BLaER1 (cell line): Measurements from ENCODE around the gene PHACTR3.
A peak's percentile ranks its signal among the peaks of the same experiment; 100 is the strongest.

Experiments
- H3K27ac ChIP-seq: shearing (Covaris generic); formaldehyde crosslinking; 2 replicates; pipeline ENCODE4 v1.8.1; 2022
- H3K27me3 ChIP-seq: shearing (Covaris generic); formaldehyde crosslinking; 2 replicates; pipeline ENCODE4 v1.8.1; 2022
- H3K36me3 ChIP-seq: shearing (Covaris generic); formaldehyde crosslinking; 2 replicates; pipeline ENCODE4 v1.8.1; 2022
- H3K4me1 ChIP-seq: shearing (Covaris generic); formaldehyde crosslinking; 2 replicates; pipeline ENCODE4 v1.8.1; 2022
- H3K4me2 ChIP-seq: shearing (Covaris generic); formaldehyde crosslinking; 2 replicates; pipeline ENCODE4 v1.8.1; 2022
- H3K4me3 ChIP-seq: shearing (Covaris generic); formaldehyde crosslinking; 2 replicates; pipeline ENCODE4 v1.8.1; 2022
- H3K9ac ChIP-seq: shearing (Covaris generic); formaldehyde crosslinking; 2 replicates; pipeline ENCODE4 v1.8.1; 2022
- H3K9me3 ChIP-seq: shearing (Covaris generic); formaldehyde crosslinking; 2 replicates; pipeline ENCODE4 v1.8.1; 2022
- H4K20me1 ChIP-seq: shearing (Covaris generic); formaldehyde crosslinking; 2 replicates; pipeline ENCODE4 v1.8.1; 2022
- Cebpa-rat ChIP-seq: shearing (Covaris generic); IDR thresholded peaks from 2 replicates; pipeline ENCODE4 v1.8.1; 2022

The PHACTR3 gene

DNA sequence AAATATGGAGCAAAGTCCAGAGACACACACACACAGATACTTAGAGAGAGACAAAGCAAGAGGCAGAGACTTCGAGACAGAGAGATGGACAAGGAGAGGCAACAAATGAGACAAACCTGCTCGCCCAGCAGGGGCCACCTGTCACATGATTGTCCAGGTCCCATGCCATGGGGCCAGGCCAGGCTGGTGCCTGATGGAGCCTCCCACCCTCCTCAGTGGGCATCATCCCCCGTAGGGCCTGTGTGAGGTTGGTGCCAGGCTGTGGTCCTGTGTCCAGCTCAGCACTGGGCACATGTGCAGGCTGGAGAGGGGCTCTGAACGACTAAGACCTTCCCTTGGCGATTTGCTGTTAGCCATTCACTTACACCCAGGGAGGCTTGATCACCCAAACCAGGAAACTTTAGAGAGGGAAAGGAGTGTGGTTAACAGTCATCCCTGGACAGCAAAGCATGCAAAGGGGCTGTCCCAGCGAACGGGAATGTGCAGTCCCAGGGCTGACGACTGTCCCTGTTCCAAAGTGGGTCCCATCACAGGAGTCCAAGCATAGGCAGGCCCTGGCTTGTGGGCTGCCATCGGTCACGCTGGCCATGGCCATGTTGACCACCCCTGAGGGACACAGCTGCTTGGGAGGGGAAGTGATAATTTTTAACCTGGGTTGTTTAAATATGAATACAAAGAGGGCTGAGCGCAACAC lies 38.4 kb upstream of the PHACTR3 start:
- no peak for TF ChIP-seq Cebpa-rat
- no peaks in the 10 kb centered on the region for H3K4me1 ChIP-seq
- no peaks in the 10 kb centered on the region for H4K20me1 ChIP-seq
- no peaks in the 10 kb centered on the region for H3K9me3 ChIP-seq
- no peak overlapping the region for H3K27ac ChIP-seq
- no peaks in the 10 kb centered on the region for H3K27me3 ChIP-seq
- no peak overlapping the region for H3K4me2 ChIP-seq
- no peak overlapping the region for H3K9ac ChIP-seq
- H3K36me3 ChIP-seq: no peaks in the 10 kb centered on the region
- no peak overlapping the region for H3K4me3 ChIP-seq

DNA sequence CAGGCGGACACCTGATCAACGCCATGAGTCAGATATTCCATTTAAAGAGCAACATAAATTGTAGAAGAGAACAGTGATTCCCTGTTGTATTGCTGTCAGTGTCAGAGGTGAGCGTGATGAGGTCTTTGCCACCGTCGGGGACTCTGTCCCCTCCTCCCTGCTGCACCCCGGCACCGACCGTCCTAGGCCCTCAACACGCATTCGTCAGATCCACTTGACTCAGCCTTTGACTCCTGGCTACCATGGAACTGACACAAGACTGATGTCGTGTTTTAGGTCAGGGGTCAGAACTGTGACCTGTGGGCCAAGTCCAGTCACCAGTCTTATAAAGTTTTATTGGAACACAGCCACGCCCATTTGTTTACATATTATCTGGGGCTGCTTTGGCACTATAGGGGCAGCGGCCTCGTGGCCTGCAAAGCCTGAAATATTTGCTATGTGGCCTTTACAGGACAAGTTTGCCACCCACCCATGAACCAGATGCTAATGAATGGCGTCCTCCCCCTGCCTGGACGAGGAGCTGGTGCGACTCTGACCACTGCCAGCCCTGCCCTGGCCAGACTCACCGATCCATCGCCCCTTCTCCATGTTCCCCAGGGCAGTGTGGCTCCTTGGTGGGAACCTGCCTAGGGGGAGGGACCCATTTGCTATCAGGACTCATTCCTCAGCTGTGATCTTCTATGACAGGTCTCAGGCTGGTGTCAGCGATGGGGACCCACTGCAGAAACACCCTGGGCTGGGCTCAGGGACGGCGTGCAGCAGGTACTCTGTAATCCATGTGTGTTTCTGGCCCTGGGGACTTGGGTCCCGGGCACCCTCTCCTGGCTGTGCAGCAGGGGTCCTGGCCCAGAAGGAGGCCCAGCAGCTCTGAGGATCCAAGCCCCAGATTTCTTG lies 37.5 kb upstream of the PHACTR3 start:
- Histone ChIP-seq H3K27me3 (no peaks in the 10 kb centered on the region), H3K9ac (no peak overlapping the region), H3K4me1 (peaks cover 8% of the 10 kb centered on the region), H3K9me3 (no peaks in the 10 kb centered on the region), H3K36me3 (no peaks in the 10 kb centered on the region), H3K27ac (no peak overlapping the region), H4K20me1 (no peaks in the 10 kb centered on the region), H3K4me3 (no peak overlapping the region), H3K4me2 (no peak overlapping the region)
- no peak for TF ChIP-seq Cebpa-rat

DNA sequence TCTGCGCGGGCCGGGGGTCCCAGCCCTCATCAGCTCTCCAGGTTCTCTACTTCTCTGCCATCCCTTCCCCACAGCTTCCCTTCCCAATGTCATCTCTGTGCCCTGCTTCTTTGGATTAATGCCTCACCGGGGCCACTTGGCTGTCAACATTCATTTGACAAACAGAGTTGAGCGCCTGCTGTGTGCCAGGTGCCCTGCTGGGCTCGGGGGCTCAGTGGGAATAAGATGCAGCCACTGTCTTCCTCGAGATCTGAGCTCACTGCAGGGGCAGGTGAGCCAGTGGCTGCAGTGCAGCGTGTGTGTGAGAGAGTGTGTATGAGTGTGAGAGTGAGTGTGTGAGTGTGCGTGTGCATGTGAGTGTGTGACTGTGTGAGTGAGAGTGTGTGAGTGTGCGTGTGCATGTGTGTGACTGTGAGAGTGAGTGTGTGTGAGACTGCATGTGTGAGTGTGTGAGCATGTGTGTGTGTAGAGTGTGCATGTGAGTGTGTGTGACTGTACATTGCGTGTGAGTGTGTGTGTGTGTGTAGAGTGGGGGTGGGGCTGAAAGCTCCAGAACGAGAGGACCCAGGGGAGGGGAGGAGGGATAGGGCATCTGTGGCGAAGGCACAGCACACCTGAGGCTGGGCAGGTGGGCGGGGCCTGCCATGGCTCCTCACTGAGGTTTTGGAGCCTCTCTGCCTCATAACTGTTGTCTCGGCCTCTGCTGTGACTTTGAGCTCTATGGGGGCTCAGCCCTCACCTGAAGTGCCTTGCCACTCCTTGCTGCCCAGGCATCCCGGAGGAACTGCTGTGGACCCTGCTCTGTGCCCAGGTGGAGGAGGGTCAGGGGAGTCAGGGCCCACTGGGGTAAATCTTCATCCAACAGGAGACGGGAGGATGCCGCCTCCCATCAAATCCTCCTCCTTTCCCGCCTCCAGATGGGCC lies 36.5 kb upstream of the PHACTR3 start:
- H4K20me1 ChIP-seq: no peaks in the 10 kb centered on the region
- no peaks in the 10 kb centered on the region for H3K27me3 ChIP-seq
- TF ChIP-seq Cebpa-rat: no peak
- H3K36me3 ChIP-seq: no peaks in the 10 kb centered on the region
- H3K9ac ChIP-seq: no peak overlapping the region
- H3K9me3 ChIP-seq: no peaks in the 10 kb centered on the region
- no peak overlapping the region for H3K4me2 ChIP-seq
- H3K4me1 ChIP-seq: peaks cover 18% of the 10 kb centered on the region
- no peak overlapping the region for H3K4me3 ChIP-seq
- no peak overlapping the region for H3K27ac ChIP-seq

DNA sequence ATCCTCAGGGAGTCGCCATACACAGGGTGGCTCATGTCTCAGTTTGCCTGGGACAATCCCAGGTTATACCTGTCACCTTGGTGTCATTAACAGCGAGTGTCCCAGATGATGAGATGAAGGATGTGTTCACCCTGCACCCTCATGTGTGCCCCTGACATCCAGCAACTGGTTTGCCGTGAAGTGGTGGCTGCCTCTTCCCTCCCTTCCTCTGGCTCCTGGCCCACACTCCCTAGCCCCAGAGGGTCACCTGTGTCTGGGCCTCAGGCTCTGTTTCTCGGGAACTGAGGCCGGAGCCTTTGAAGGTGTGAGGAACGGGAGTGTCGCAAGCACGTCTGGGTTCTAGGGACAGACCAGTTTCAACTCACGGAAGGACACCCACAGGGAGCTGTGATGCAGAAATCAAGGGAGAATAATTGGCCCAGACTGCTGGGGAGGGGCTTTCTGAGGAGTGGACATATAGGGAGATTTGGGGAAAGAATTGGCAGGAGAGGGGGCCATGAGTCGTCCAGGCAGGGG lies 35.8 kb upstream of the PHACTR3 start:
- H4K20me1 ChIP-seq: no peaks in the 10 kb centered on the region
- H3K27me3 ChIP-seq: no peaks in the 10 kb centered on the region
- H3K4me2 ChIP-seq: no peak overlapping the region
- no peak overlapping the region for H3K27ac ChIP-seq
- no peaks in the 10 kb centered on the region for H3K36me3 ChIP-seq
- no peak overlapping the region for H3K9ac ChIP-seq
- no peak for TF ChIP-seq Cebpa-rat
- H3K4me1 ChIP-seq: peaks cover 25% of the 10 kb centered on the region
- no peaks in the 10 kb centered on the region for H3K9me3 ChIP-seq
- no peak overlapping the region for H3K4me3 ChIP-seq

GRCh38 chr20:59569305-59569704 lies 35.0 kb upstream of the PHACTR3 start:
- no peak overlapping the region for H3K27ac ChIP-seq

GRCh38 chr20:59571151-59571550 lies 33.2 kb upstream of the PHACTR3 start:
- no peak overlapping the region for H3K9ac ChIP-seq
- H3K27ac ChIP-seq: no peak overlapping the region
- no peaks in the 10 kb centered on the region for H3K9me3 ChIP-seq
- no peaks in the 10 kb centered on the region for H3K36me3 ChIP-seq
- TF ChIP-seq Cebpa-rat: no peak
- no peaks in the 10 kb centered on the region for H3K27me3 ChIP-seq
- peak overlapping the region; percentile 95 for H3K4me2 ChIP-seq
- H4K20me1 ChIP-seq: no peaks in the 10 kb centered on the region
- H3K4me1 ChIP-seq: peaks cover 51% of the 10 kb centered on the region
- H3K4me3 ChIP-seq: no peak overlapping the region

More at GRCh38 chr20:59569305-59569704, 35.0 kb upstream of the PHACTR3 start:
- no peaks in the 10 kb centered on the region for H3K36me3 ChIP-seq
- TF ChIP-seq Cebpa-rat: no peak
- H3K9me3 ChIP-seq: no peaks in the 10 kb centered on the region
- no peak overlapping the region for H3K4me2 ChIP-seq
- no peaks in the 10 kb centered on the region for H4K20me1 ChIP-seq
- H3K9ac ChIP-seq: no peak overlapping the region
- peaks cover 33% of the 10 kb centered on the region for H3K4me1 ChIP-seq
- H3K4me3 ChIP-seq: no peak overlapping the region
- no peaks in the 10 kb centered on the region for H3K27me3 ChIP-seq

- Histone ChIP-seq H3K4me2 (peak overlapping the region; percentile 95), H3K27me3 (no peaks in the 10 kb centered on the region), H3K27ac (peak overlapping the region; percentile 81), H3K9ac (peak overlapping the region; percentile 74), H3K4me1 (peaks cover 57% of the 10 kb centered on the region), H3K36me3 (no peaks in the 10 kb centered on the region), H4K20me1 (no peaks in the 10 kb centered on the region), H3K4me3 (peak overlapping the region; percentile 66), H3K9me3 (no peaks in the 10 kb centered on the region)
- no peak for TF ChIP-seq Cebpa-rat
Measured at GRCh38 chr20:59571551-59572314, 32.6 kb upstream of the PHACTR3 start.

GRCh38 chr20:59572515-59572914 lies 31.8 kb upstream of the PHACTR3 start:
- Histone ChIP-seq H4K20me1 (no peaks in the 10 kb centered on the region), H3K9me3 (no peaks in the 10 kb centered on the region), H3K27me3 (no peaks in the 10 kb centered on the region), H3K4me3 (peak overlapping the region; percentile 66), H3K36me3 (no peaks in the 10 kb centered on the region), H3K9ac (peak overlapping the region; percentile 74), H3K27ac (peak overlapping the region; percentile 81), H3K4me1 (peaks cover 59% of the 10 kb centered on the region), H3K4me2 (peak overlapping the region; percentile 95)
- no peak for TF ChIP-seq Cebpa-rat

DNA sequence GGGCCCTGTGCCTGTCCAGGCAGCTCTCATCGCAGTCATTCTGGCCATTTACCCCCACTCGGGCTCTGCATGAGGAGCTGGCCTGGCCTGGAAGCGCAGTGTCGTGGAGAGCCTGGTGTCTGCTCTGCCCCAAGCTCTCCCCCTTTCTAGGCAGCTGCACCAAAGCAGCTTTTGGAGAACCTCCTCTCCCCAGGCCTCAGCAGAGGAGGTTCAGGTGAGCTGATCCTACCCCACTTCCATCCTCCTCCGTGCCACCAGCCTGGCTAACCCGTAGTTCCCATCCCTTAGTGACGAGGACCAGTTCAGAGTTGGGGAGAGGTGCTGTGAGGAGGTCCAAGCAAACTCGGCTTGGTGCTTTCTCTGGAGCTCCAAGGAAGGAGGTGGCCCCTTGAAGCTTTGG lies 30.5 kb upstream of the PHACTR3 start:
- TF ChIP-seq Cebpa-rat: no peak

More for the DNA sequence above, 30.5 kb upstream of the PHACTR3 start:
- no peak overlapping the region for H3K9ac ChIP-seq
- peak overlapping the region; percentile 96; the same call in 1 of the 2 replicates for H3K27ac ChIP-seq
- H3K4me3 ChIP-seq: no peak overlapping the region
- H3K4me1 ChIP-seq: peaks cover 59% of the 10 kb centered on the region
- peak overlapping the region; percentile 95 for H3K4me2 ChIP-seq
- no peaks in the 10 kb centered on the region for H4K20me1 ChIP-seq
- H3K9me3 ChIP-seq: no peaks in the 10 kb centered on the region
- H3K36me3 ChIP-seq: peaks cover 6% of the 10 kb centered on the region
- H3K27me3 ChIP-seq: no peaks in the 10 kb centered on the region
